Stimulated activated CD4-positive, alpha-beta T cell treated with anti-CD3 and anti-CD28 coated beads, TNF-alpha, amount 100 ng/mL, for 48 hours (primary cell): ENCODE data around the gene UNC45B.
"Not testable (repeated sequence)": the region's sequence is repeated elsewhere in the genome, so short reads cannot be mapped to it uniquely, and the experiment has no call there.

Experiments used
- DNase-seq, 3 donors: peaks; one replicate each; pipeline ENCODE4 v3.0.0-alpha.2; 2020; ENCODE audit warnings: low read depth in 3 of 3

Gene UNC45B, protein sequence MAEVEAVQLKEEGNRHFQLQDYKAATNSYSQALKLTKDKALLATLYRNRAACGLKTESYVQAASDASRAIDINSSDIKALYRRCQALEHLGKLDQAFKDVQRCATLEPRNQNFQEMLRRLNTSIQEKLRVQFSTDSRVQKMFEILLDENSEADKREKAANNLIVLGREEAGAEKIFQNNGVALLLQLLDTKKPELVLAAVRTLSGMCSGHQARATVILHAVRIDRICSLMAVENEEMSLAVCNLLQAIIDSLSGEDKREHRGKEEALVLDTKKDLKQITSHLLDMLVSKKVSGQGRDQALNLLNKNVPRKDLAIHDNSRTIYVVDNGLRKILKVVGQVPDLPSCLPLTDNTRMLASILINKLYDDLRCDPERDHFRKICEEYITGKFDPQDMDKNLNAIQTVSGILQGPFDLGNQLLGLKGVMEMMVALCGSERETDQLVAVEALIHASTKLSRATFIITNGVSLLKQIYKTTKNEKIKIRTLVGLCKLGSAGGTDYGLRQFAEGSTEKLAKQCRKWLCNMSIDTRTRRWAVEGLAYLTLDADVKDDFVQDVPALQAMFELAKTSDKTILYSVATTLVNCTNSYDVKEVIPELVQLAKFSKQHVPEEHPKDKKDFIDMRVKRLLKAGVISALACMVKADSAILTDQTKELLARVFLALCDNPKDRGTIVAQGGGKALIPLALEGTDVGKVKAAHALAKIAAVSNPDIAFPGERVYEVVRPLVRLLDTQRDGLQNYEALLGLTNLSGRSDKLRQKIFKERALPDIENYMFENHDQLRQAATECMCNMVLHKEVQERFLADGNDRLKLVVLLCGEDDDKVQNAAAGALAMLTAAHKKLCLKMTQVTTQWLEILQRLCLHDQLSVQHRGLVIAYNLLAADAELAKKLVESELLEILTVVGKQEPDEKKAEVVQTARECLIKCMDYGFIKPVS

DNA sequence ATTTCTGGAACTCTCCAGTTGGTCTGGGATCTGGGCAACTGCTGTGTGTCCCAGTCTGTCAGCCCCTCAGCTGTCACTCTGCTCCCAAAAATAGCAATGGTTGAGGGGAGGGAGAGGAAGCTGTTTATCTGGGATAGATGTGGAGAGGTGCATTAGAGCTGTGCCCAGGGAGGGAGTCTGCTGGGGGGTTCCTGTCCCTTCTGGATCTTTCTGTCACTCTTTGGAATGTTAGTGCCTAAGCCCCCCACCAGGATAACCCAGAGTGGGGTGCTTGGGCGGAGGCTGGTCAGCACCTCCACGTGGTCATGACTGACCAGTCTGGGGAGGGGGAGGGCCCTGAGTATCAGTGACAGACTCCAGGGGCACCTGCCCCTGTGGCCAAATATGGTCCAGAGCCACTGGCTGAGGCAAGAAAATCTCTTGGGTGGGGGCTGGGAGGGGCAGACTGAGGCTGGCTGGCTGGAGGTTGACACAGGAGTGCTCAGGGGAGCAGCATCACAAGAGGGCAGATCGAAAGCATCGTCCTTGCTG, at the start of gene UNC45B:
TSS of gene UNC45B (plus strand) at position 443 of the 531 bp plus-strand sequence. CDS start 447 bp downstream, outside the sequence.
- DNase-seq, result no peak

DNA sequence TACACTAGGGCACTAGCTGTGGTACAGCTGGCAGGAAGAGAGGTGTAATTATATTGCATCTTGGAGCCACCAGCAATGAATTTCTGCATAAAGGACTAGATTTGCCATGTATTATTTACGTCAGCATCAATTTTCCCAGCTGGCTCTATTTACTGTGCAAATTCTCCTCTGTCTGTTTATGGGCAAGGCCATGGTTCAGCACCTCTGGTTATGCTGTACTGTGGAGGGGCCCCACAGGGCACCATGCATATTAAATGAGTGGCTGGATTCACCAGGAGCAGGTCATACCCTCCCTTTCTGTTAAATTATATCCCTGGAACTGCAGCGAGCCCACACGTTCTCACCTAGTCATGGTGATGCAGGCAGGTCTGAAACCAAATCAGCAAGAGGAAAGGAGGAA, 47.7 kb upstream of the UNC45B start:
- DNase-seq, result no peak

DNA sequence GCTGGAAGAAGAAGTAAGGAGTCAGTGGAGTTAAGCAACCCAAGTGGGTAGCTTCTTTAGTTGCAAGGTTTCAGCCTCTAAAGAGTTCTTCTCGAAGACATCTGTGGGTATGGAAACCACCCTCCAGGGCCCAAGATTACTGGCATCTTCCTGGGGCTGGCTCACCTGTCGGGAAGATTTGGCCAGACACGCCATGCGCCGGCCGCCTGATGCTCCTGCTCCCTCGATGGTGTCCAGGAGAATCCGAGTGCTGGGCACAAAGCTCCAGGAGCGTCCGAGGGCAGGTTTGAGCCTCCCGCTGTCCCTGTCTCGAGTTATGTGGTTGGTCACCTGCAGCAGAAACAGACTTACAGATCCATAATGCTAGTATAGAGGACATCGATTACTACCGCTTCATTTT, 46.6 kb upstream of the UNC45B start:
- no peak for DNase-seq

DNA sequence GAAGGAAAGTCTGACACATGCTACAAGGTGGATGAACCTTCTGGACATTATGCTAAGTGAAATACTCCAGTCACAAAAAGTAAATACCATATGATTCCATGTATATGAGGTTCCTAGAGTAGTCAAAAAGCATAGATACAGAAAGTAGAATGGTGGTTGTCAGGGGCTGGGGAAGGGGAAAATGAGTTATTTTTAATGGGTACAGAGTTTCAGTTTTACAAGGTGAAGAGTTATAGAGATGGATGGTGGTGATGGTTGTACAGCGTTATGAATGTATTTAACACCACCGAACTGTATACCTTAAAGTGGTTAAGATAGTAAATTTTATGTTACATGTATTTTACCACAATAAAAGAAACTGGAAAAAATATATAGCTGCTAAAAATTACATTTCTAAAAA, 45.9 kb upstream of the UNC45B start:
- DNase-seq, result no peak

DNA sequence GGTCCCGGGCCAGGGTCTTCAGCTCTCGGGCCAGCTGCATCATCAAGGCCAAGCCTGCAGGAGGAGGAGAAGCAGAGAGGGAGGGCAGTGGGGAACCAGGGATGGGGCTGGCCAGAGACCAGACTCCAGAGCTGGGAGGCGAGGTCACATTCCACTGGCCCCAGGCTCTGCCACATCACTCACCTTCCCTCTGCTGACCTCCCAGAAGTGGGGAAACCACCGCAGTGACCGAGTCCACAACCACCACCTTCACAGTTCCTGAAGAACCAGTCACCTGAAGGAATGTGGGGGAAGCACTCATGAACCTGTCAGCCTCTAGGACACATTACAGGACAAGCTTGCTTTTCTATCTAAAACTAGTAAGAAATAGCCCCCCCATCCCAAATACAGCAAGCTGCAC, 44.3 kb upstream of the UNC45B start:
- no peak for DNase-seq

DNA sequence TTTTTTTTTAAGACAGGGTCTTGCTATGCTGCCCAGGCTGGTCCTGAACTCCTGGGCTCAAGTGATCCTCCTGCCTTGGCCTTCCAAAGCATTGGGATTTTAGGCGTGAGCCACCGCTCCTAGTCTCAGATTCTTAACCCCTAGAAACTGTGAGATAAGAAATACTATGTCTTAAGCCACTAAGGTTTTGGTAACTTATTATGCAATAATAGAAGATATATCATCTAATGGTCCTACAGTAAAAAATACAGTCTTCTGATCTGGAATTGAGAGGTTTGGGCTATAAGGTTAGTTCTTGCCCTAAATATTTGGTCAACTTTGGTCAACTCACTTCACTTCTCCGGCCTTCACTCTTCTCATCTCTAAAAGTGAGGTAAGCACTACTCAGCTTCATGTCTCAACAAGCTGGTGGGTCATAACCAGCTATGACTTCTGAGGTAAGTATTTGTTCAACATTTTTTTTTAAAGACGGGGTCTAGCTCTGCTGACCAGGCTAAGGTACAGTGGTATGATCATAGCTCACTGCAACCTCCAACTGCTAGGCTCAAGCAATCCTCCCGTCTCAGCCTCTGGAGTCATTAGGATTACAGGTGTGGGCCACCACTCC, 42.7 kb upstream of the UNC45B start:
- no peak for DNase-seq

DNA sequence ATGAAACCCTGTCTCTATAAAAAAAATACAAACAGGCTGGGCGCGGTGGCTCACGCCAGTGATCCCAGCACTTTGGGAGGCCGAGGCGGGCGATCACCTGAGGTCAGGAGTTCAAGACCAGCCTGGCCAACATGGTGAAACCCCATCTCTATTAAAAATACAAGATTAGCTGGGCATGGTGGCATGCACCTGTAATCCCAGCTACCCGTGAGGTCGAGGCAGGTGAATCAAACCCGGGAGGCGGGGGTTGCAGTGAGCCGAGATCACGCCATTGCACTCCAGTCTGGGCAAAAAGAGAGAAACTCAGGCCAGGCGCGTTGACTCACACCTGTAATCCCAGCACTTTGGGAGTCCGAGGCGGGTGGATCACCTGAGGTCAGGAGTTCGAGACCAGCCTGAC, 36.8 kb upstream of the UNC45B start:
- DNase-seq, result not testable (repeated sequence)

DNA sequence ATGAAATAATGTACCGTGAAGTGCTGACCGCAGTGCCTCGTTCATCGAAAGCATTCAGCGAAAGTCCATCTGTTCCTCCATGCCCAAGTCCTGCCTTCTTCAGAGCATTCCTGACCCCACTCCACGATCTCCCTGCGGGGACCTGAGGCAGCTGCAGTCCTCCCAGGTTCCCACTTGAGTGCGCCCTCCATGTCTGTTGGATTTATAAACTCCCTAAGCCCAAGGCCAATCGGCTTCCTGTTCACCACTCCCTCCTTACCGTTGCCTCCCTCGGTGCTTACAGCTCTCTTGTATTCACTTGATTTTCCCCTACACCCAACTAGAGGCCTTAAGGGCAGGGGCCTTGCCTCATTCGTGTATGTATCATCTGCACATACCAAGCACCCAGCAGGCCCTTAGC, 30.8 kb upstream of the UNC45B start:
- no peak for DNase-seq

DNA sequence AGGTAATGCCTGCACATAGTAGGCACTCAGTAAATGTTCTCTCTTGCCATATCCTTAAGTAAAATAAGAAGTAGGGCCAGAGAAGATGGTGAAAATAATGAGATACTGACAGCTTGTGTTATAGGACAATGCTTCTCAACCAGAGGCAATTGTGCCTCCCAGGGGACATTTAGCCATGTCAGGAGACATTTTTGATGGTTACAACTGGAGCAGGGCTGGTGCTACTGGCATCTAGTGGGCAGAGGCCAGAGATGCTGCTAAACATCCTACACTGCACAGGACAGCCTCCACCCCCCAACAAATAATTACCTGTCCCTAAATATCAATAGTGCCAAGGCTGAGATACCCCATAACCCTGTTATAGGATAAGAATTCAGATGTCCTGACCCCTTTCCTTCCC, 29.6 kb upstream of the UNC45B start:
- peak in 1 of 3 donors; percentile 4 for DNase-seq

DNA sequence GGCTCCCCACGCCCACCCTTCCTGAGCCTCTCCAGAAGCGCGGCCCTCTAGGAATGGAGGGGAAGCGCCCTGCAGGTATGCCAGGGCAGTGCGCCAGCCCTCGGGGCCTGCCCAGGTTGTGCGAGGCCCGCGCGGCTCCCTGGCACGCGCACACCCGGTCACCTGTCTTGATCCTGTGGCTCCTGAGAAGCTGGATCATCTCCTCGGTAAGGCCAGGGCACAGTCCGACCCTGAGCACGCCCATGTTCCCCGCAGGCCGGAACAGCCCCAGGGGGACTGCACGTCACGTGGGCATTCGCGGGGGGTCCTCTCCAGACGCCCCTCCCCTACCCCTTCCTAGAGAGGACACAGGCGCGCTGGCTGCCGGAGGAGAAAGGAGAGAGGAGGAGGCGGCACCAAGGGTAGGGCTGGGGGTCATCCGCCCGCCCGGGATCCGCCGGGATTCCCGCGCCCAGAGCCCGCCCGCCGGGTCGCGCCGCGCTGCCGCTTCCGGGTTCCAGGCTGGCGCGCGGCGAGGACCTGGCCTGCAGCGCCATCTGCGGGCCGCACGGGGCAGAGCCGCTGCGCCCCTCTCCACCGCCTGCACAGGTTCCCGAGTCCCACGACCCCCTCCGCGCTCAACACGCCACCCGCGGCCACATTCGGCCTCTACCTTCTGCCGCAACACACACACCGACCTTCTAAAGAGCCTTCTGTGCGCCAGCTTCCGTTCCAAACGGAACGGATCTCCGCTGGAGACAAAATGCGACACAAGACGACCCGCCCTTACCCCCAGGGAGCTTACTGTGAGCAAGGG, 28.0 kb upstream of the UNC45B start, which contains the start of gene RAD51D:
TSS of gene RAD51D (minus strand) at position 491 of the 796 bp plus-strand sequence. CDS start at position 244, 247 bp downstream.
- peak; percentile 59 to 69 (median 64) for DNase-seq

DNA sequence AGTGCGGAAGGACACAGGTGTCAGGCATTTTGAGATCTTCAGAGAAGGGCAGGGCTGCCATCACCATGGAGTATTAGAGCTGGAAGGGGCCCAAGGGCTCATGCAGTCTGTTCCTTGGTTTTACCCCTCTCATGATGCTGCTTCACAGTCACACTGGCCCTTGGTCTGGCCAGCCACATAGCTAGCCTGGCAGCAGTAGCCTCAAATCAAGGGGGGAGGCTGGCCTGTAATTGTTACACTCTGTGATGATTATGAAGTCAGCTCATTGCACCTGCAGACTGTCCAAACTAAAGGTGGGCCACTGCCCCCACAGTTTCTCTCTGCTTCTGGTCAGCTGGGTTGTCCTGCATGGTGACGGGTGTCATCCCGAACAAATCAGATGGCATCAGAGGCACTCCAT, 26.3 kb upstream of the UNC45B start, which contains the start of gene FNDC8:
TSS of gene FNDC8 (plus strand) at position 301 of the 400 bp plus-strand sequence. CDS start at position 380, 79 bp downstream.
- DNase-seq, result no peak

DNA sequence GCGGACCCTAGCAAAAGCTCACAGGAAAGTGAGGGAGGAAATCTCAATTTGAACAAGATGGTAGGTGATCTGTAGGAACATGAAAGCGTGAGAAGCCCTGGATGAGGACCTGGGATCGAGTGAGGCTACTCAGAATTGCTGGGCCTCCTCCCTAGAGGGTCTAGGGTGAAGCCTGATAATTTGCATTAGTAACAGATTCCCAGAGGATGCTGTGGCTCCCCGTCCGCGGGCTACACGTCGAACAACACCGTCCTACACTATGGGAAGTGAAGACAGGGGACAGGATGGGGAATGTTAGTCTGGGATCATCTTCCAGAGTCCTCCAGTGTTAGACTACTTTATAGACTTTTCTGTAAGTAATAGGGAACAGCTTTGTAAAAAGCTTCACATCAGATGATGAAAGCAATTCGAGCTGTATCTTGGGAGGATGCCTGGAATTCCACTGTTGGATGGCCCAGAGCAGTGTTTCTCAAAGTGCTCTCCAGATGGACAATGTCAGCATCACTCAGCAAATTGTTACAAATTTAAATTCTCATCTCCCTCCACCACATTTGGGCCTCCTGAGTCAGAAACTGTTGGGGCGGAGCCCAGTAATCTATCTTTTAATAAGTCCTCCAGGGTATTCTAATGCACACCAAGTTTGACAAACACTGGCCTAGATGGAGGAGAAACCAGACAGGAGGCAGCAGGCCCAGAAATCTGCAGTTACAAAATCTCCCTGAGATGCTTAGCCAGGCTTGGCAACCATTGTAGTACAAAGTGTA, 19.7 kb upstream of the UNC45B start:
- DNase-seq, result no peak

DNA sequence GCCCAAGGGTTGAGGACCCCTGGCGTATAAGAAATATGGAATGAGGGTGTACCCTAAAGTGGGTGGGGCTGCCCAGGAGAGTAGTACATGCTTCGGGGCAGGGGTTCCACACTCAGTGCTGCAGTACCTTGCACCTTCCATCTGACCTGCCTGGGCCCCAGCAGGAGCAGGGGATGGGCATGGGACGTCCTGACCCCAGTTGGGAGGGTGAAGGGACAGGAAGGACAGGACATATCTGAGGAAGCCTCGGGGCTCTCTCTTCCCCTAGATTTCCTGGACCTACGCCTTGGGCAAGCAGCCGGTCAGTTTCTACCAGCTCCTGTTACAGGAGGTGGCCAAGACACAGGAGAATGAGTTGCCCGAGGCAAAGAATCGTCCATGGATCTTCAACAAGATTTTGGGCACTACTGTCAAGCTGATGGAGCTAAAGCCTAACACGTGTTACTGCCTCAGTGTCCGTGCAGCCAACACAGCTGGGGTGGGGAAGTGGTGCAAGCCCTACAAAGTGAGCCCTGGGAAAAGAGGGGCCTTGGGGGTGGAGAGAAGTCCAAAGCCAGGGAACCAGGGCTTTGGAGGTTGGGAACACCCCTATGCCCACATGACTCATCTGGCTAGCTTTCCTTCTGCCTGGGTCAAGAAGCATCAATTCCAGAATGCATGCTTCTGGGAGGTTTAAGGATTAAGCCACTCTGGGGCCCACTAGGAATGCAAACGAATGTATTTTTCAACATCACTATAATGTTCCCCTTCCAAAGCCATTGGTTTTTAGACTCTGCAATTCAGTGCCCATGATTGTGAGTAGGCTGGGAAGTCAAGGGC, 18.3 kb upstream of the UNC45B start:
- no peak for DNase-seq

DNA sequence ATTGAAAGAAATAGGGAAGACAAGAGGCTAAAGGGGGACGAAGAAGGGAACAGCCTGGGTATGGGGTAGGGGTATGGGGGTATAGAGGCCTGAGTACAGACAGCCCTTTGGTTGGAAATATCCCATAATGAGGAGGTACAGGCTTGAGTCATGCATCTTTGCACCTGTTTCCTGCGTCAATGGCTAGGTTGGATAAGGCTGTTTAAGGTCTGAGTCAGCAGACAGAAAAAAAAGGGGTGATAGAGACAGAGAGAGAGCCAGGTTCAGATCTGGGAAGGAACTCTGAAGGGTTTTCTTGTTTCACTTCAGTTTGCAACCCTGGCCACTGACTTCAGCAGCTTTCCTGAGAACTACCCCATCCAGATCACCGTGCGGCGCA, 17.7 kb upstream of the UNC45B start:
- no peak for DNase-seq

DNA sequence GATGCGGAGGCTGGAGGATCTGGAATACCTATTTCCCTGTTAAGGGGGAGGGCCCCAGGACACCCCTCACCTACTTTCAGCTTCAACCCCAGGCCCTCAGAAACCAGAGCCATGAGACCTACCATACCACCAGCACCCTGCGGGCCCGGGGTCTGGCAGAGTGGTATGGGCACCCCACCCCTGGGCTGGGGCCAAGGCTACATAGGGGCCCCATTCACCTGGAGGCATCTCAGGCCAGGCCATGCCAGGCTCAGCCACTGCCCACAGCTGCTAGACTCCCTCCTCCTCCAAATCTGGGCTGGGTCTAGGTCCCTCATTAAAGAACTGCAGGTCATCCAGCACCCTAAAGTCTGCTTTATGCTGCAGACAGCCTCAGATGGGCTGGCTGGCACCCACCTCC, 17.2 kb upstream of the UNC45B start:
- DNase-seq, result no peak

DNA sequence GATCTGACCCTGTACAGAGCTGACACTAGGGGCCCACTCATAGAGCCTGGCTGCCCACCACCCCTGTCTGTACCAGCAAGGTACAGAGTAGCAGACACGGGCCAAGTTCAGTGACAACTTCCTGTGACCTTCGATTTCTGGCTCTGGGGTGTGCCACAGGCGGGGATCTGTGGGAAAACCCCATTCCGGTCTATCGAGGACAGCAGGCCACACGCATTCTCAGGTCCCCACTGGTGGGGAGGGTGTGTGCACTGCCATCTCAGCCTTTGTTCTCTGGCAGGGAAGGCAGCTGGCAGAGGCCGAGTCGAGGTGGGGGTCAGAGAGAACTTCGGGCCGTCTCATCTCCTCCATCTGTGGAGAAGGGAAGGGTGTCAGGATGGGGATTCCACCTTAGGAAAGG, 15.5 kb upstream of the UNC45B start:
- no peak for DNase-seq

DNA sequence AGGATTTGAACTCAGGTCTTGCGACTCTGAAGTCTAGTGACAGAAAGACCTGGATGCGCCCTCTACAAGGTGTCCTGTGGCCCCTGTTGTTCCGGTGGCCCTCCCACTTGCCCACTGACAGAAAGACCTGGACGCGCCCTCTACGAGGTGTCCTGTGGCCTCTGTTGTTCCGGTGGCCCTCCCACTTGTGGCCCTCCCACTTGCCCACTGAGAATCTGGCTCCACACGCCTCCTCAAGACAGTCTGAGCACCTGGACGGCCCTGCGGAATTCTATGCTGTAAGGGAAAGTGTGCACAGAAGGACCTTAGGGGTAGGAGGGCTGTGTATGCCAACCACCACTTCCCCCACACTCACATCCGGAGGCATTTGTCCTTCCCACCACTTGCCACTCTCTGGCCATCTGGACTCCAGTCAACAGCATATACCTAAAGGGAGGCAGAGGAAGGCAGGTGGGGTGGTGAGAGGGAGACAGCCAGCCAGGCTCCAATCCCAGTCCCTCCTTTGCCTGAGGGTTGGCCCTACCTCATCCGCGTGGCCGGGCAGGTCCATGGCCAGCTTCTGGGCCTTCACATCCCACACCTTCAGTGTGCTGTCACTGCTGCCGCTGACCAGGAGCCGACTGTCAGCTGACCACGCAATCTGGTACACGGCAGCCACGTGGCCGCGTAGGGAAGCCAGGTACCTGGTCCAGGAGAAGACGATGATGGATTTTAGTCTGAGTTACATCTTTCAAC, 14.6 kb upstream of the UNC45B start:
- no peak for DNase-seq

DNA sequence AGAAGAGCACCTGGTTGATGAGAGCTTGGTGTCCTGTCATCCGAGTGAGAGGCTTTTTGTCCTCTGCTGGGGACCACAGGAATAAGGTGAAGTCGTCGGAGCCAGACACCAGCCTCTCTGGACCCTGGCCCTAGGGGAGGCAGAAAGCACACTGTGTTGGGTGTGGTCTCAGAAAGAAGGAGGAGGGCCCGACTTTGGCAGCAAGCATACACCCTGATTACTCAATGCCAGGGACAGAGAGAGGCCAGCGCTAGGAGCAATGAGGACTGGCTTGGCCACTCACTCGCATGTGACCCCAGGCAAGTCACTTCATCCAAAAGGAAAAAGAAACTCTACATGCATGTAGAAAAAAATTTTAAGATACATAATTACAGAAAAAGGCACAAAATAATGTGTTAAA, 12.3 kb upstream of the UNC45B start:
- no peak for DNase-seq

DNA sequence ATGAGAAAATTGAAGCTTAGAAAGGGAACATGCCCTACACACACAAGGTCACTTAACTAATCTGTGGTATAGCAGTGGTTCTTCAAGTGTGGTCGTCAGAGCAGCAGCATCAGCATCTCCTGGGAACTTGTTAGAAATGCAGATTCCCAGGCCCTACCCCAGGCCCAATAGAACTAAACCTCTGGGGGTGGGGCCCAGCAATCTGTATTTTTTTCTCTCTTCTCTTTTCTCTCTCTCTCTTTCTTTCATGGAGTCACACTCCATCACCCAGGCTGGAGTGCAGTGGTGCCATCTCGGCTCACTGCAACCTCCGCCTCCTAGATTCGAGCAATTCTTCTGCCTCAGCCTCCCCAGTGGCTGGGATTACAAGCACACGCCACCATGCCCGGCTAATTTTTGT, 9.4 kb upstream of the UNC45B start:
- DNase-seq, result no peak
